HCT116 (cell line): ENCODE data around the gene GHRHR. TPM values are rescaled to one million over a fixed set of nuclear protein-coding genes. Genes with fewer than 3 reads are reported as not detected.

Source experiments
- ATAC-seq: fragments of 200-7000 bp; cut with Tn5 transposase; 2 replicates; pipeline ENCODE4 v1.9.1; 2020; ENCODE audit warnings: mild to moderate bottlenecking, moderate library complexity
- BruUV-seq: library from RNA; stranded (reverse); fragments of 400-500 nt; replicated peaks from 2 replicates; lab custom pipeline; 2021; lab: Mats Ljungman, UMichigan
- CTCF ChIA-PET: fragments of 300-600 bp; sonication (Branson Sonifier 250); formaldehyde crosslinking; loops from one replicate; lab custom pipeline; 2021; ENCODE audit warnings: antibody characterized with exemption; lab: Charles Lee
- POLR2A ChIA-PET: fragments of 300-600, 350-600 bp; sonication (Branson Sonifier 250); formaldehyde crosslinking; loops from one replicate; lab custom pipeline; 2021; ENCODE audit warnings: antibody characterized with exemption; lab: Charles Lee
- RAD21 ChIA-PET, 2 experiments: fragments of 300-600 bp; sonication (Branson Sonifier 250); formaldehyde crosslinking; loops; one replicate each; lab custom pipeline; 2023; ENCODE audit warnings: low total read pairs in 2 of 2; ENCODE audit not compliant: uncharacterized antibody in 2 of 2, unreplicated experiment in 2 of 2, low non-redundant PET in 1 of 2; lab: Charles Lee
- DNase-seq: peaks from one replicate; pipeline ENCODE4 v3.0.0-alpha.2; 2010; ENCODE audit warnings: low read depth, low spot score
- H2AFZ ChIP-seq: fragments of 200-600 bp; shearing (Covaris generic), sonication (generic); 2 replicates; pipeline ENCODE4 v1.6.1; 2017; ENCODE audit warnings: low read depth, mixed run types, mixed read lengths, antibody characterized with exemption, low read length; ENCODE audit not compliant: poor library complexity, severe bottlenecking
- H3K27ac ChIP-seq: 2 replicates; pipeline ENCODE4 v1.5.1; 2012; ENCODE audit warnings: low read depth, low read length
- H3K27me3 ChIP-seq: fragments of 200-600 bp; sonication (generic); 2 replicates; pipeline ENCODE4 v1.6.1; 2016; ENCODE audit warnings: mixed run types, low read length, mixed read lengths; ENCODE audit not compliant: insufficient read depth
- H3K36me3 ChIP-seq, 2 experiments: fragments of 200-500 bp in 1 of 2; fragments of 200-600 bp in 1 of 2; sonication (Bioruptor generic) in 1 of 2; sonication (generic) in 1 of 2; 2 replicates each; pipeline versions ENCODE4 v1.5.1 to v1.6.1; 2014 to 2016; ENCODE audit warnings: low read length in 2 of 2, inconsistent platforms in 1 of 2, mixed read lengths in 1 of 2, mixed run types in 1 of 2; ENCODE audit not compliant: insufficient read depth in 2 of 2, control insufficient read depth in 1 of 2
- H3K4me1 ChIP-seq, 2 experiments: fragments of 200-600 bp in 1 of 2; sonication (generic) in 1 of 2; 2 replicates each; pipeline versions ENCODE4 v1.5.1 to v1.6.1; 2012 to 2017; ENCODE audit warnings: low read length in 2 of 2, inconsistent platforms in 1 of 2, mild to moderate bottlenecking in 1 of 2, mixed read lengths in 1 of 2, mixed run types in 1 of 2, moderate library complexity in 1 of 2; ENCODE audit not compliant: insufficient read depth in 2 of 2, control insufficient read depth in 1 of 2
- H3K4me2 ChIP-seq: fragments of 200-600 bp; sonication (generic); 2 replicates; pipeline ENCODE4 v1.6.1; 2017; ENCODE audit warnings: mixed run types, low read length, mixed read lengths
- H3K4me3 ChIP-seq, 2 experiments: fragments of 200-600 bp in 1 of 2; sonication (generic) in 1 of 2; replicated peaks in 1 of 2; 2 replicates each; pipeline ENCODE4 v1.5.1; 2011 to 2016; ENCODE audit warnings: low read length in 2 of 2, control low read depth in 1 of 2, low read depth in 1 of 2, mild to moderate bottlenecking in 1 of 2, mixed read lengths in 1 of 2, mixed run types in 1 of 2
- H3K79me2 ChIP-seq: fragments of 200-600 bp; sonication (generic); 2 replicates; pipeline ENCODE4 v1.6.1; 2017; ENCODE audit warnings: mild to moderate bottlenecking, mixed run types, low read length, moderate library complexity, mixed read lengths; ENCODE audit not compliant: insufficient read depth
- H3K9ac ChIP-seq: fragments of 200-600 bp; sonication (generic); 2 replicates; pipeline ENCODE4 v1.6.1; 2016; ENCODE audit warnings: low read length, mixed read lengths
- H3K9me2 ChIP-seq: fragments of 200-600 bp; sonication (generic), shearing (Covaris generic); 2 replicates; pipeline ENCODE4 v1.6.1; 2017; ENCODE audit warnings: mixed run types, mild to moderate bottlenecking, moderate library complexity; ENCODE audit not compliant: insufficient read depth
- H3K9me3 ChIP-seq, 2 experiments: fragments of 200-500 bp in 1 of 2; fragments of 200-600 bp in 1 of 2; sonication (Bioruptor generic) in 1 of 2; sonication (generic) in 1 of 2; 2 replicates each; pipeline ENCODE4 v1.6.1; 2014 to 2017; ENCODE audit warnings: low read length in 2 of 2, mixed read lengths in 2 of 2, inconsistent platforms in 1 of 2, low read depth in 1 of 2, mild to moderate bottlenecking in 1 of 2, mixed run types in 1 of 2, moderate library complexity in 1 of 2; ENCODE audit not compliant: control insufficient read depth in 1 of 2, insufficient read depth in 1 of 2
- H4K20me1 ChIP-seq: fragments of 200-600 bp; sonication (generic), shearing (Covaris generic); 2 replicates; pipeline ENCODE4 v1.6.1; 2017; ENCODE audit warnings: mixed run types, mild to moderate bottlenecking, moderate library complexity; ENCODE audit not compliant: insufficient read depth
- ATF3 ChIP-seq: IDR thresholded peaks from 2 replicates; pipeline ENCODE4 v1.6.1; 2012
- CBX3 ChIP-seq: IDR thresholded peaks from 2 replicates; pipeline ENCODE4 v1.6.1; 2012; ENCODE audit warnings: low read depth
- CEBPB ChIP-seq: IDR thresholded peaks from 2 replicates; pipeline ENCODE4 v1.6.1; 2012; ENCODE audit warnings: low read depth
- EGR1 ChIP-seq: IDR thresholded peaks from 2 replicates; pipeline ENCODE4 v1.6.1; 2012; ENCODE audit warnings: low read depth
- ELF1 ChIP-seq: IDR thresholded peaks from 2 replicates; pipeline ENCODE4 v1.6.1; 2012; ENCODE audit warnings: low read depth, borderline replicate concordance
- FOSL1 ChIP-seq: IDR thresholded peaks from 2 replicates; pipeline ENCODE4 v1.6.1; 2012; ENCODE audit warnings: low read depth
- JUND ChIP-seq: IDR thresholded peaks from 2 replicates; pipeline ENCODE4 v1.6.1; 2012
- MAX ChIP-seq: IDR thresholded peaks from 2 replicates; pipeline ENCODE4 v1.6.1; 2012
- POLR2A ChIP-seq: IDR thresholded peaks from 2 replicates; pipeline ENCODE4 v1.7.0; 2011; ENCODE audit warnings: borderline replicate concordance; ENCODE audit not compliant: insufficient read depth, insufficient read length; ENCODE audit errors: extremely low read depth
- POLR2AphosphoS5 ChIP-seq: IDR thresholded peaks from 2 replicates; pipeline ENCODE4 v1.6.1; 2011; ENCODE audit warnings: mild to moderate bottlenecking, low read depth, low read length, moderate library complexity
- RAD21 ChIP-seq: IDR thresholded peaks from 2 replicates; pipeline ENCODE4 v1.6.1; 2012; ENCODE audit warnings: low read depth, mild to moderate bottlenecking
- REST ChIP-seq: IDR thresholded peaks from 2 replicates; pipeline ENCODE4 v1.6.1; 2012; ENCODE audit warnings: low read depth
- SIN3A ChIP-seq: IDR thresholded peaks from 2 replicates; pipeline ENCODE4 v1.6.1; 2012; ENCODE audit warnings: low read depth
- SP1 ChIP-seq: IDR thresholded peaks from 2 replicates; pipeline ENCODE4 v1.6.1; 2012; ENCODE audit warnings: low read depth
- SRF ChIP-seq: IDR thresholded peaks from 2 replicates; pipeline ENCODE4 v1.6.1; 2012; ENCODE audit warnings: low read depth
- TCF7L2 ChIP-seq: IDR thresholded peaks from 2 replicates; pipeline ENCODE4 v1.7.0; 2011; ENCODE audit warnings: borderline replicate concordance, inconsistent platforms; ENCODE audit not compliant: insufficient read depth, insufficient read length; ENCODE audit errors: extremely low read depth
- ZFX ChIP-seq: fragments of 450-650 bp; IDR thresholded peaks from 2 replicates; pipeline ENCODE4 v1.6.1; 2017
- intact Hi-C: fragments of 100-400 bp; cut with micrococcal nuclease; formaldehyde crosslinking; loops from 2 replicates; pipeline ENCODE4 v1.10.0; 2022
- total RNA-seq: library from RNA; stranded (reverse); gene quantifications from one replicate; pipeline ENCODE4 v1.2.1, GENCODE V29; 2021; ENCODE audit not compliant: unreplicated experiment
- TF ChIP-seq, protein P1 (sequence below): IDR thresholded peaks from 2 replicates; pipeline ENCODE4 v1.6.1; 2011; ENCODE audit warnings: mild to moderate bottlenecking, low read length, moderate library complexity; ENCODE audit not compliant: insufficient replicate concordance; ENCODE audit errors: extremely low read depth

Gene GHRHR
- total RNA-seq, 1 experiment from 2014 or later = not detected

DNA sequence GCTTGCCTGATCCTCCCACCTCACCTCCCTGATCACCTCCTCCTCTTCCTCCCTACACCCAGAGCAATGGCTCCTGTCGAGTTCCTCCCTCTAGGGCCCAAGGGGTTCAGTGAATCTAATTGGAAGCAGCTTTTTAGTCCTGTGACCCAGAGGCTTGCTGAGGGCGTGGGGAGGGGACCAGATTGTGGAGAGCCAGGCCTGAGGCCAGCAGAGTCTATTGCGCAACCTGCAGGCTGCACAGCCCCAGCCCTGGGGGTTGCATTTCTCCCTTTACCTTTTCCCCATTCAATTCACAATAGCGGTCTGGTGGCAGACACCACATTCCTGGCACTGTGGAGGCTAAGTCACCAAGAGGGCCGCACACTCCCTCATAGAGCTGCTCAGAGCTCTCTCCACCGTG, 32.5 kb downstream of the GHRHR start:
- ATAC-seq (no peak), DNase-seq (no peak)
- Histone ChIP-seq H2AFZ (no peak overlapping the region), H3K27me3 (no peaks in the 10 kb centered on the region), H3K27ac (no peak overlapping the region), H3K36me3 (no peaks in the 10 kb centered on the region), H3K9ac (no peak overlapping the region), H3K9me2 (no peaks in the 10 kb centered on the region), H4K20me1 (no peaks in the 10 kb centered on the region), H3K4me2 (no peak overlapping the region), H3K4me1 (no peaks in the 10 kb centered on the region), H3K4me3 (no peak overlapping the region), H3K9me3 (no peaks in the 10 kb centered on the region), H3K79me2 (no peaks in the 10 kb centered on the region)
- CTCF ChIA-PET = no interaction called here
- RAD21 ChIA-PET = no interaction called here
- POLR2A ChIA-PET = no interaction called here
- intact Hi-C loops = no loop called here
- TF ChIP-seq CEBPB (peak; percentile 49; the same call in 1 of the 2 replicates), ZFX (no peak), ATF3 (no peak), JUND (no peak), FOSL1 (no peak)
- BruUV-seq = no TSS peak

DNA sequence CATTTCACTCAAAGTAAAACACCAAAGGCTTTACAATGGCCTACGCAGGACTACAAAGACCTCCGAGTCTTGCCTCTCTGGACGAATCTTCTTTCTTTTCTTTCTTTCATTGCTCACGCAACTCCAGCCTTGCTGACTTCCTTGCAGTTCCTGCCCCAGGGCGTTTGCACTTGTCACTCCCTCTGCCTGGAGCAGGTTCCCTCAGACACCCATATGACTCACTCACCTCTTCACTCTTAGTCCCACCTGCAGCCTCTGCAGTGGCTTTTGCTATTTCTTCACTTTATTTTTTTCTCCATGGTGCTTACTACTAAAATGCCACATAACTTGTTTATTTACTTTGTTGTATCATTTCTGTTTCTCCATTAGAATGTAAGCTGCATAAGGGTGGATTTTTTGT, 33.1 kb downstream of the GHRHR start:
- intact Hi-C loops = no loop called here
- POLR2A ChIA-PET = no interaction called here

More for the DNA sequence above, 33.1 kb downstream of the GHRHR start:
- ATAC-seq (no peak), DNase-seq (no peak)
- Histone ChIP-seq H2AFZ (no peak overlapping the region), H3K9me3 (no peaks in the 10 kb centered on the region), H3K9me2 (no peaks in the 10 kb centered on the region), H3K4me3 (no peak overlapping the region), H3K4me1 (no peaks in the 10 kb centered on the region), H3K27me3 (no peaks in the 10 kb centered on the region), H4K20me1 (no peaks in the 10 kb centered on the region), H3K4me2 (no peak overlapping the region), H3K27ac (no peak overlapping the region), H3K9ac (no peak overlapping the region), H3K36me3 (no peaks in the 10 kb centered on the region), H3K79me2 (no peaks in the 10 kb centered on the region)
- TF ChIP-seq FOSL1 (no peak), TCF7L2 (no peak), SP1 (no peak), ELF1 (no peak), ZFX (no peak), REST (no peak), RAD21 (no peak), EGR1 (no peak), SIN3A (no peak), POLR2AphosphoS5 (no peak), POLR2A (no peak), SRF (no peak), MAX (no peak), CBX3 (no peak)
- TF ChIP-seq, protein P1, sequence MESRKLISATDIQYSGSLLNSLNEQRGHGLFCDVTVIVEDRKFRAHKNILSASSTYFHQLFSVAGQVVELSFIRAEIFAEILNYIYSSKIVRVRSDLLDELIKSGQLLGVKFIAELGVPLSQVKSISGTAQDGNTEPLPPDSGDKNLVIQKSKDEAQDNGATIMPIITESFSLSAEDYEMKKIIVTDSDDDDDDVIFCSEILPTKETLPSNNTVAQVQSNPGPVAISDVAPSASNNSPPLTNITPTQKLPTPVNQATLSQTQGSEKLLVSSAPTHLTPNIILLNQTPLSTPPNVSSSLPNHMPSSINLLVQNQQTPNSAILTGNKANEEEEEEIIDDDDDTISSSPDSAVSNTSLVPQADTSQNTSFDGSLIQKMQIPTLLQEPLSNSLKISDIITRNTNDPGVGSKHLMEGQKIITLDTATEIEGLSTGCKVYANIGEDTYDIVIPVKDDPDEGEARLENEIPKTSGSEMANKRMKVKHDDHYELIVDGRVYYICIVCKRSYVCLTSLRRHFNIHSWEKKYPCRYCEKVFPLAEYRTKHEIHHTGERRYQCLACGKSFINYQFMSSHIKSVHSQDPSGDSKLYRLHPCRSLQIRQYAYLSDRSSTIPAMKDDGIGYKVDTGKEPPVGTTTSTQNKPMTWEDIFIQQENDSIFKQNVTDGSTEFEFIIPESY = no peak
- CTCF ChIA-PET = no interaction called here
- RAD21 ChIA-PET = no interaction called here
- BruUV-seq = no TSS peak
